HepG2 (cell line): ENCODE measurements around the gene KDM5B. TPM values are rescaled to one million over a fixed set of nuclear protein-coding genes. Genes with fewer than 3 reads are reported as not detected.

ENCODE experiments used
- ATAC-seq: fragments of 200-7000 bp; cut with Tn5 transposase; 3 replicates; pipeline ENCODE4 v1.9.1; 2020; ENCODE audit warnings: mild to moderate bottlenecking, moderate library complexity
- BruUV-seq: library from RNA; stranded (reverse); fragments of 400-500 nt; replicated peaks from 2 replicates; lab custom pipeline; 2021; lab: Mats Ljungman, UMichigan
- CTCF ChIA-PET: fragments of 300-600 bp; formaldehyde crosslinking; extraction: SDS; loops from one replicate; lab custom pipeline; 2021; ENCODE audit warnings: low total read pairs, inconsistent platforms, low intra/inter-chr PET ratio; lab: Yijun Ruan, JAX
- POLR2A ChIA-PET: fragments of 350-600 bp; sonication (Branson Sonifier 250); formaldehyde crosslinking; loops from one replicate; lab custom pipeline; 2020; ENCODE audit warnings: antibody characterized with exemption, inconsistent platforms; lab: Yijun Ruan, JAX
- DNase-seq: peaks from one replicate; pipeline ENCODE4 v3.0.0-alpha.2; 2015; ENCODE audit warnings: low spot score
- FAIRE-seq: peaks from 3 replicates; lab custom pipeline; 2011; peaks lifted over from hg19 to GRCh38; lab: Jason Lieb, UNC
- H2AFZ ChIP-seq: one replicate; pipeline ENCODE4 v1.6.1; 2011; ENCODE audit warnings: low read length, inconsistent platforms
- H3K27ac ChIP-seq: fragments of 300-600 bp; 3 replicates; pipeline ENCODE4 v1.8.0; 2011; ENCODE audit warnings: mixed run types, mild to moderate bottlenecking, mixed read lengths, low read length, inconsistent platforms; ENCODE audit not compliant: insufficient read depth; ENCODE audit errors: extremely low read length
- H3K27me3 ChIP-seq, 2 experiments: fragments of 200-600 bp in 1 of 2; 2 replicates in 1 of 2; 3 replicates in 1 of 2; pipeline versions ENCODE4 v1.6.0 to v1.8.0; 2011; ENCODE audit warnings: low read length in 2 of 2, mild to moderate bottlenecking in 2 of 2, moderate library complexity in 2 of 2, inconsistent platforms in 1 of 2; ENCODE audit not compliant: insufficient read depth in 2 of 2, control insufficient read depth in 1 of 2
- H3K36me3 ChIP-seq, 2 experiments: fragments of 200-600 bp in 1 of 2; replicated peaks in 1 of 2; 2 replicates in 1 of 2; 3 replicates in 1 of 2; pipeline versions ENCODE4 v1.5.1 to v1.8.0; 2011; ENCODE audit warnings: low read length in 2 of 2, inconsistent platforms in 1 of 2; ENCODE audit not compliant: insufficient read depth in 2 of 2, control insufficient read depth in 1 of 2
- H3K4me1 ChIP-seq: 2 replicates; pipeline ENCODE4 v1.5.1; 2012; ENCODE audit warnings: low read length, inconsistent platforms; ENCODE audit not compliant: insufficient read depth
- H3K4me2 ChIP-seq: 2 replicates; pipeline ENCODE4 v1.6.0; 2011; ENCODE audit warnings: low read depth, low read length, inconsistent platforms
- H3K4me3 ChIP-seq, 3 experiments: fragments of 200-600 bp in 1 of 3; sonication (generic), shearing (Covaris generic) in 1 of 3; replicated peaks in 1 of 3; 2 replicates each; pipeline ENCODE4 v1.5.1; 2011 to 2016; ENCODE audit warnings: low read length in 3 of 3, inconsistent platforms in 2 of 3, low read depth in 2 of 3, mild to moderate bottlenecking in 2 of 3, control low read depth in 1 of 3, mixed read lengths in 1 of 3; ENCODE audit not compliant: insufficient read depth in 1 of 3
- H3K79me2 ChIP-seq: one replicate; pipeline ENCODE4 v1.6.1; 2011; ENCODE audit warnings: low read length, inconsistent platforms; ENCODE audit not compliant: insufficient read depth
- H3K9ac ChIP-seq: 2 replicates; pipeline ENCODE4 v1.6.0; 2011; ENCODE audit warnings: mild to moderate bottlenecking, low read depth, low read length, inconsistent platforms; ENCODE audit not compliant: insufficient read depth
- H3K9me3 ChIP-seq: 2 replicates; pipeline ENCODE4 v1.5.1; 2012; ENCODE audit warnings: mild to moderate bottlenecking, low read length
- H4K20me1 ChIP-seq: 2 replicates; pipeline ENCODE4 v1.6.0; 2011; ENCODE audit warnings: inconsistent platforms, mild to moderate bottlenecking, low read length, moderate library complexity; ENCODE audit not compliant: insufficient read depth
- CEBPG ChIP-seq: IDR thresholded peaks from 2 replicates; pipeline ENCODE4 v1.6.1; 2016
- DNMT1 ChIP-seq: sonication (generic); formaldehyde crosslinking; IDR thresholded peaks from 2 replicates; pipeline ENCODE4 v1.5.1; 2020; ENCODE audit warnings: mild to moderate bottlenecking, missing genetic modification reagents
- GATA4 ChIP-seq: sonication (generic); IDR thresholded peaks from 2 replicates; pipeline ENCODE4 v1.6.1; 2016; ENCODE audit warnings: antibody characterized with exemption, low read depth, borderline replicate concordance
- GATAD1 ChIP-seq: IDR thresholded peaks from 2 replicates; pipeline ENCODE4 v1.6.1; 2016; ENCODE audit warnings: missing genetic modification reagents, missing compliant biosample characterization
- KDM1A ChIP-seq: IDR thresholded peaks from 2 replicates; pipeline ENCODE4 v1.6.1; 2016; ENCODE audit warnings: missing compliant biosample characterization
- MLLT10 ChIP-seq: sonication (generic); formaldehyde crosslinking; IDR thresholded peaks from 2 replicates; pipeline ENCODE4 v1.4.0; 2020; ENCODE audit warnings: missing genetic modification reagents
- RBAK ChIP-seq: sonication (generic); formaldehyde crosslinking; IDR thresholded peaks from 2 replicates; pipeline ENCODE4 v1.5.1; 2020; ENCODE audit warnings: mild to moderate bottlenecking, missing genetic modification reagents
- TMF1 ChIP-seq: sonication (generic); formaldehyde crosslinking; IDR thresholded peaks from 2 replicates; pipeline ENCODE4 v1.8.1; 2022; ENCODE audit warnings: low read depth, missing genetic modification reagents
- ZBTB7B ChIP-seq: sonication (generic); formaldehyde crosslinking; IDR thresholded peaks from 2 replicates; pipeline ENCODE4 v1.4.0; 2020; ENCODE audit warnings: missing genetic modification reagents
- ZFYVE20 ChIP-seq: sonication (generic); formaldehyde crosslinking; IDR thresholded peaks from 2 replicates; pipeline ENCODE4 v1.8.0; 2023; ENCODE audit warnings: low read depth, mild to moderate bottlenecking, moderate library complexity, missing genetic modification reagents, borderline replicate concordance
- ZNF180 ChIP-seq: sonication (generic); formaldehyde crosslinking; IDR thresholded peaks from 2 replicates; pipeline ENCODE4 v1.4.0; 2020; ENCODE audit warnings: low read depth, missing genetic modification reagents, borderline replicate concordance
- ZNF260 ChIP-seq: sonication (generic); formaldehyde crosslinking; IDR thresholded peaks from 2 replicates; pipeline ENCODE4 v1.4.0; 2020; ENCODE audit warnings: missing genetic modification reagents, low read depth, mild to moderate bottlenecking, borderline replicate concordance
- WGBS: methylation state at CpG from one replicate; pipeline ENCODE4 v1.1.6; 2017; ENCODE audit warnings: low lambda C conversion rate; 5-methylcytosine and 5-hydroxymethylcytosine counted together
- in situ Hi-C: cut with HindIII; loops from 2 replicates; pipeline ENCODE4 v1.10.0; 2017; ENCODE audit warnings: low pct_unique_long_range_greater_than_20kb; ENCODE audit not compliant: extremely low pct_ligation_motif_present
- intact Hi-C: fragments of 100-400 bp; cut with micrococcal nuclease; formaldehyde crosslinking; loops from one replicate; pipeline ENCODE4 v1.10.0; 2022; ENCODE audit not compliant: unreplicated experiment
- polyA plus RNA-seq, 8 experiments: library from polyadenylated mRNA; depleted of rRNA in 3 of 8; stranded (reverse) in 7 of 8; unstranded in 1 of 8; fragments of >200 nt; fragmentation: Illumina TruSeq in 4 of 8; extraction: Trizol in 4 of 8; gene quantifications; 2 replicates each; pipeline versions ENCODE4 v1.2.1 to v1.2.3, GENCODE V29; 2011 to 2016; ENCODE audit warnings: low read depth in 4 of 8, missing spikeins in 1 of 8, mixed read lengths in 1 of 8; ENCODE audit not compliant: insufficient read depth in 1 of 8
- total RNA-seq, 5 experiments: library from RNA; depleted of rRNA; stranded (reverse); fragments of >200 nt; fragmentation: Illumina TruSeq; extraction: Trizol; gene quantifications; 2 replicates each; pipeline ENCODE4 v1.2.3, GENCODE V29; 2016; ENCODE audit warnings: low read depth in 1 of 5
- TF ChIP-seq, protein P1 (sequence below): sonication (generic); formaldehyde crosslinking; IDR thresholded peaks from 2 replicates; pipeline ENCODE4 v1.4.0; 2020; ENCODE audit warnings: missing genetic modification reagents
- TF ChIP-seq, protein P2 (sequence below): sonication (generic); formaldehyde crosslinking; conservative IDR thresholded peaks from 2 replicates; pipeline ENCODE4 v1.4.0; 2020; ENCODE audit warnings: missing genetic modification reagents
- TF ChIP-seq, protein P3 (sequence below): sonication (generic); formaldehyde crosslinking; IDR thresholded peaks from 2 replicates; pipeline ENCODE4 v1.4.0; 2020; ENCODE audit warnings: missing genetic modification reagents
- TF ChIP-seq, protein P4 (sequence below): sonication (generic); formaldehyde crosslinking; IDR thresholded peaks from 2 replicates; pipeline ENCODE4 v1.5.1; 2020; ENCODE audit warnings: missing genetic modification reagents, mild to moderate bottlenecking, borderline replicate concordance

Gene KDM5B
- total and polyA plus RNA-seq, 2 of the 13 experiments (the other 11 are each of a cell fraction or from before 2014, with no cell fraction given), result 34.2 to 35.4 TPM

DNA sequence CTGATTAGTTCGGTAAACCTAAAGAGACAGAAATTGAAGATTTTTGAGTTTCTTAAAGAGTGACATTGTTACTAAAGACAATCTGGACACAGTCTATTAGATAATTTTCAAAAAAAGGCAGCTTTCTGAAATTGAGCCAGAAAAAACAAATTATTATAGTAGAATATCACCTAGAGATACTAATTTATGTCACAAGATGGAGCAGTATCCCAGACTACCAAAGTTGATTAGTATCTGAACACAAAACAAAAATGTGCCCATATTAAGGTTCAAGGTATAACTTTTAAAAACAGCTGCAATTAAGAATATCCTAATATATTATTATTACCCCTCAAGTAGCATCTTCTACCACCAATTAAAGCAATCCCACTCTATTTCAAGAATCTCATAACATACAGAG lies 57.5 kb downstream of the KDM5B start:
- CTCF ChIA-PET, result no interaction called here
- no peaks in the 10 kb centered on the region for H3K4me1 ChIP-seq
- H3K79me2 ChIP-seq, result no peaks in the 10 kb centered on the region
- 97% methylated on average over 1 of the region's 1 CpG for WGBS
- H3K9ac ChIP-seq, result no peak overlapping the region
- H3K9me3 ChIP-seq, result no peaks in the 10 kb centered on the region
- no peaks in the 10 kb centered on the region; a peak in 1 of 5 replicates for H3K27me3 ChIP-seq
- H3K27ac ChIP-seq, result no peak overlapping the region
- no peaks in the 10 kb centered on the region for H4K20me1 ChIP-seq
- H3K4me2 ChIP-seq, result no peak overlapping the region
- intact Hi-C loops (no loop called here), in situ Hi-C loops (no loop called here)
- TF ChIP-seq ZNF260 (CRISPR knock-in tag), result no peak
- TF ChIP-seq ZNF180 (CRISPR knock-in tag), result no peak
- TF ChIP-seq, protein P1, sequence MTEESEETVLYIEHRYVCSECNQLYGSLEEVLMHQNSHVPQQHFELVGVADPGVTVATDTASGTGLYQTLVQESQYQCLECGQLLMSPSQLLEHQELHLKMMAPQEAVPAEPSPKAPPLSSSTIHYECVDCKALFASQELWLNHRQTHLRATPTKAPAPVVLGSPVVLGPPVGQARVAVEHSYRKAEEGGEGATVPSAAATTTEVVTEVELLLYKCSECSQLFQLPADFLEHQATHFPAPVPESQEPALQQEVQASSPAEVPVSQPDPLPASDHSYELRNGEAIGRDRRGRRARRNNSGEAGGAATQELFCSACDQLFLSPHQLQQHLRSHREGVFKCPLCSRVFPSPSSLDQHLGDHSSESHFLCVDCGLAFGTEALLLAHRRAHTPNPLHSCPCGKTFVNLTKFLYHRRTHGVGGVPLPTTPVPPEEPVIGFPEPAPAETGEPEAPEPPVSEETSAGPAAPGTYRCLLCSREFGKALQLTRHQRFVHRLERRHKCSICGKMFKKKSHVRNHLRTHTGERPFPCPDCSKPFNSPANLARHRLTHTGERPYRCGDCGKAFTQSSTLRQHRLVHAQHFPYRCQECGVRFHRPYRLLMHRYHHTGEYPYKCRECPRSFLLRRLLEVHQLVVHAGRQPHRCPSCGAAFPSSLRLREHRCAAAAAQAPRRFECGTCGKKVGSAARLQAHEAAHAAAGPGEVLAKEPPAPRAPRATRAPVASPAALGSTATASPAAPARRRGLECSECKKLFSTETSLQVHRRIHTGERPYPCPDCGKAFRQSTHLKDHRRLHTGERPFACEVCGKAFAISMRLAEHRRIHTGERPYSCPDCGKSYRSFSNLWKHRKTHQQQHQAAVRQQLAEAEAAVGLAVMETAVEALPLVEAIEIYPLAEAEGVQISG, result no peak
- TF ChIP-seq, protein P2, sequence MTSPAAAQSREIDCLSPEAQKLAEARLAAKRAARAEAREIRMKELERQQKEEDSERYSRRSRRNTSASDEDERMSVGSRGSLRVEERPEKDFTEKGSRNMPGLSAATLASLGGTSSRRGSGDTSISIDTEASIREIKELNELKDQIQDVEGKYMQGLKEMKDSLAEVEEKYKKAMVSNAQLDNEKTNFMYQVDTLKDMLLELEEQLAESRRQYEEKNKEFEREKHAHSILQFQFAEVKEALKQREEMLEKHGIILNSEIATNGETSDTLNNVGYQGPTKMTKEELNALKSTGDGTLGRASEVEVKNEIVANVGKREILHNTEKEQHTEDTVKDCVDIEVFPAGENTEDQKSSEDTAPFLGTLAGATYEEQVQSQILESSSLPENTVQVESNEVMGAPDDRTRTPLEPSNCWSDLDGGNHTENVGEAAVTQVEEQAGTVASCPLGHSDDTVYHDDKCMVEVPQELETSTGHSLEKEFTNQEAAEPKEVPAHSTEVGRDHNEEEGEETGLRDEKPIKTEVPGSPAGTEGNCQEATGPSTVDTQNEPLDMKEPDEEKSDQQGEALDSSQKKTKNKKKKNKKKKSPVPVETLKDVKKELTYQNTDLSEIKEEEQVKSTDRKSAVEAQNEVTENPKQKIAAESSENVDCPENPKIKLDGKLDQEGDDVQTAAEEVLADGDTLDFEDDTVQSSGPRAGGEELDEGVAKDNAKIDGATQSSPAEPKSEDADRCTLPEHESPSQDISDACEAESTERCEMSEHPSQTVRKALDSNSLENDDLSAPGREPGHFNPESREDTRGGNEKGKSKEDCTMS (CRISPR knock-in tag), result no peak
- TF ChIP-seq DNMT1 (CRISPR knock-in tag), result no peak
- no peak for TF ChIP-seq MLLT10
- no peak for TF ChIP-seq CEBPG
- TF ChIP-seq, protein P3, sequence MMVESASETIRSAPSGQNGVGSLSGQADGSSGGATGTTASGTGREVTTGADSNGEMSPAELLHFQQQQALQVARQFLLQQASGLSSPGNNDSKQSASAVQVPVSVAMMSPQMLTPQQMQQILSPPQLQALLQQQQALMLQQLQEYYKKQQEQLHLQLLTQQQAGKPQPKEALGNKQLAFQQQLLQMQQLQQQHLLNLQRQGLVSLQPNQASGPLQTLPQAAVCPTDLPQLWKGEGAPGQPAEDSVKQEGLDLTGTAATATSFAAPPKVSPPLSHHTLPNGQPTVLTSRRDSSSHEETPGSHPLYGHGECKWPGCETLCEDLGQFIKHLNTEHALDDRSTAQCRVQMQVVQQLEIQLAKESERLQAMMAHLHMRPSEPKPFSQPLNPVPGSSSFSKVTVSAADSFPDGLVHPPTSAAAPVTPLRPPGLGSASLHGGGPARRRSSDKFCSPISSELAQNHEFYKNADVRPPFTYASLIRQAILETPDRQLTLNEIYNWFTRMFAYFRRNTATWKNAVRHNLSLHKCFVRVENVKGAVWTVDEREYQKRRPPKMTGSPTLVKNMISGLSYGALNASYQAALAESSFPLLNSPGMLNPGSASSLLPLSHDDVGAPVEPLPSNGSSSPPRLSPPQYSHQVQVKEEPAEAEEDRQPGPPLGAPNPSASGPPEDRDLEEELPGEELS, result no peak
- no peak for TF ChIP-seq GATAD1
- TF ChIP-seq TMF1, result no peak
- no peak for TF ChIP-seq ZBTB7B (CRISPR knock-in tag)
- TF ChIP-seq ZFYVE20 (CRISPR knock-in tag), result no peak
- TF ChIP-seq, protein P4, sequence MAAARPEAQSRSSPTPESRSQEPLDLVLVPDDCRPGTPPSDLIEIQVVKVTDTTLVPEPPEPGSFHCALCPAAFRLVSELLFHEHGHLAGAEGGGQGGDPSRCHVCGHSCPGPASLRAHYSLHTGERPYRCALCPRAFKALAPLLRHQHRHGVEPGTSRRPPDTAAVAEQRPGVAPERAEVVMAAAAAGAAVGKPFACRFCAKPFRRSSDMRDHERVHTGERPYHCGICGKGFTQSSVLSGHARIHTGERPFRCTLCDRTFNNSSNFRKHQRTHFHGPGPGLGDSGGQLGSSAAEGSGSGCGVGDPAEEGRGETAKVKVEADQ (CRISPR knock-in tag), result no peak
- no peak for TF ChIP-seq KDM1A
- TF ChIP-seq GATA4, result no peak
- TF ChIP-seq RBAK (CRISPR knock-in tag), result no peak
- H3K4me3 ChIP-seq, result no peak overlapping the region
- no peak overlapping the region for H2AFZ ChIP-seq
- ATAC-seq, result no peak
- no peak for FAIRE-seq
- BruUV-seq, result no TSS peak
- no peak for DNase-seq
- peaks cover 16 to 67% of the 10 kb centered on the region in 2 experiments for H3K36me3 ChIP-seq
- POLR2A ChIA-PET, result no interaction called here
